Posterior cingulate gyrus (tissue), 11 donors: ENCODE results near the gene KRTAP3-2.
A peak's percentile ranks its signal among the peaks of the same experiment; 100 is the strongest.

Experiments
- DNase-seq, 10 donors: peaks; one replicate each; pipeline versions ENCODE4 v3.0.0 to v3.0.0-alpha.2; 2020 to 2021; ENCODE audit warnings: mixed read lengths in 3 of 10
- intact Hi-C: fragments of 100-400 bp; cut with DNase I; formaldehyde crosslinking; loops from one replicate; pipeline ENCODE4 v1.15.1; 2023

KRTAP3-2 gene

DNA sequence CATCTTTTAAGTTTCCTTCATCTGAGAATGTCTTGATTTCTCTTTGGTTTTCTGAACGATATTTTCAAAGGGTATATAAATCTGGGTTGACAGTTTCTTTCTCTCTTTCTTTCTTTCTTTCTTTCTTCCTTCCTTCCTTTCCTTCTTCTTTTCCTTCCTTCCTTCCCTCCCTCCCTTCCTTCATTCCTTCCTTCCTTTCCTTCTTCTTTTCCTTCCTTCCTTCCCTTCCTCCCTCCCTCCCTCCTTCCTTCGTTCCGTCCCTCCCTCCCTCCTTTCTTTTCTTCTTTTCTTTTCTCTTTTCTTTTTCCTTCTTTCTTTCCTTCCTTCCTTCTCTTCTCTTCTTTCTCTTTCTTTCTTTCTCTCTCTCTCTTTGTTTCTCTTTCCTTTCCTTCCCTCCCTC is 25.3 kb downstream of the KRTAP3-2 start:
- intact Hi-C loops, result no loop called here
- no peak for DNase-seq

DNA sequence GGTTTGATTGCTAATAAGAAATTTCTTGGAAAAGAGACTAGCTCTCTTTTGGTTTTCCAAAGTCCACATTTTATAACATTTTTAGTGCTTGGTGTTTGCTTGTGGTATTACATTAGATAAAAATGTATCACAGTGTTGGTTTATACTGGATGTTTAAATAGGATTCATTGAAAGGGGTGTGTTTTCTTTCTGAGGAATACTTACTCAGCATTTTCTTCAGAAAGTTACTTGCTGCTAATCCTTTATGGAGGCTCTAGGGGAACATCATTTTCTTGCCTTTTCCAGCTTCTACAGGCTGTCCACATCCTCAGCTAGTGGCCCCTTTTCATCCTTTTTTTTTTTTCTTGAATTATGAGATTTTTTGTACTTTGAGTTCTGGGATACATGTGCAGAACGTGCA is 32.1 kb downstream of the KRTAP3-2 start:
- intact Hi-C loops, result no loop called here
- DNase-seq, result no peak

DNA sequence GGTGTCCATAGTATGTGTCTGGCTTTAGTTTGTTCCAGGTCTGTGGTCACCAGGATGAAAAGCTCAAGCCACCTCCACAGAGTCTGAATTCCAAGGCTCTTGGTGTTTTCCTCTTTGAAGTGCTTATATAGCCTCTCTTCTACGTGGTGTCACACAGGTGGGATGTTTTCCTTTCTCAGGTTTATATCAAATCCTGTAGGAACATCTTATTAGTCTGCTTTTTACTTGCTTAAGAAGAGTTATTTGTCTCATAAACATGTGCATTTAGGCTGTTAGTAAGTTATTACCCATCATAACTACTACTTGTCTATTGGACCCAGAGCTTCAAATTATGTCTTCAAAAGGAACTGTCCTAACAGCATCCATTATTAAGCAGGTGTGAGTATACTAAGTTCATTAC is 32.9 kb downstream of the KRTAP3-2 start, which contains the start of gene KRT39:
KRT39 (minus strand) TSS at position 101 of the 400 bp plus-strand sequence; CDS start at position 9, 92 bp downstream.
- DNase-seq, result no peak
- intact Hi-C loops, result no loop called here

DNA sequence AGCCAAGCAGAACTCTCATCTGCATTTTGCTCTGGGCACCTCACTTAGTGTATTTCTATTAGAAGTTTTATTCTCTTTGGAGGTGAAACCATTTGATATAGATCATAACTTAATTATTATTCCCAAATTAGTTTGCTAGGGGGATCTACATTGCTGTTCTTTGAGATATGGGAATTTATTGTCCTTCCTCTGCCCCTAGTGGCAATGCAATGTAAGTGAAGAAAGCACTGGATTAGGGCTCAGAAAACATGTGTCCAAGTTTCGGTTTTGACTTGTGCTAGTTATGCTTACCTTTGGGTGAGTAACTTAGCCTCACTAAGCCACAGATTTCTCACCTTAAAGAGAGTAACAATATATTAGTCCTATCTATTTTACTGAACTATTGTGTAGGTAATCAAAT is 35.9 kb downstream of the KRTAP3-2 start:
- DNase-seq, result no peak
- intact Hi-C loops, result no loop called here

DNA sequence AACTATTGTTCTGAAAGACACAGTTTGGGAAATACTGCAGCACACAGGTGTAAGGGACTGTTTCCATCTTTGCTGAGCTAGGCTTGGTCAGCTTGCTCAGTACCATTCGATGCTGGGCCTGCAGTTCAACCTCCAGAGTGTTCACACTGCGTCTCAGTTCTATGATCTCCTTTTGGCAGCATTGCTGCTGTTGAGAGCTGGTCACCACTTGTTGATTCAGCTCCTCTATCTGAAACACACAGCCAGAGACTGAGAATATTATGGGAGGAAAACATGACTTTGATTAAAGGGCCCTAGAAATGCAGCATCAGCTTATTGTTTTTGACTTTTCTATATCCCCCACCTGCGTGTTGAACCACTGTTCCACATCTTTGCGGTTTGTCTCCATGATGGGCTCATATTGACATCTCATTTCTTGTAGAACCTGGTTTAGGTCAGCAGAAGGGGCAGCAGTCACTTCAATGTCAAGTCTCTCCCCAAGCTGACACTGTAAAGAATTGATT is 37.6 kb downstream of the KRTAP3-2 start:
- intact Hi-C loops, result no loop called here
- no peak for DNase-seq

DNA sequence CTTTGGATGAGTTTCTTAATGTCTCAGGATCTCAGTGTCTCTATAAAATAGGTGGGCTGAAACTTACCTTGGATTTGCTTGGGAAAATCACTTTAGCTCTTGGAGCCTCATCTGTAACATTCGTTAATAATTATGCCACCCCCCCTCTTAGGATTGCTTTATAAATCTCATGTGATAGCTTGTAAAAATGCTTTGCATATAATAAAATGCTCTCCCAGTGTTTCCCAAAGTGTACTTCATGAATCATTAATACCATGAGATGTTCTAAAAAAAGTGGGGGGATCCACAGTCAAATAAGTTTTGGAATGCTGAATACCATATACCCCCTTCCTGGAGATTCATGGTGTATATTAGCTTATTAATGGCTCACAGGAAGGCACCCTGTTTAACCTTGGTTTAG is 38.1 kb downstream of the KRTAP3-2 start:
- intact Hi-C loops, result no loop called here
- DNase-seq, result no peak

DNA sequence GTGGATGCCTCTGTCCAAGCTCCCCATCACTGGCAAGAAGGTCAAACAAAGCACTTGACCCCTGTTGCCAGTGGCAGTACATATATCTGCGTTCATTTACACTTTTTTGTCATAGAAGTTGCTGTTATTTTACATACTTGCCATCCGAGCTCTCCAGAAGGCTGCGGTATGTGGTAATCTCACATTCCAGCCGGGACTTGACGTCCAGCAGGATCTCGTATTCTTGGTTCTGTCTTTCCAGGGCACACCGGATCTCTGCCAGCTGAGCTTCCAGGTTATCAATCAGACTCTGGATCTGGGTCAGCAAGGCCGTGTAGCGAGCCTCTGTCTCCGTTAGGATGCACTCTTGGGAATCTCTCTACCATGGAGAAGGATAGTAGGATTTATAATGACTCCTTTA is 39.6 kb downstream of the KRTAP3-2 start:
- intact Hi-C loops, result no loop called here
- DNase-seq, result no peak

DNA sequence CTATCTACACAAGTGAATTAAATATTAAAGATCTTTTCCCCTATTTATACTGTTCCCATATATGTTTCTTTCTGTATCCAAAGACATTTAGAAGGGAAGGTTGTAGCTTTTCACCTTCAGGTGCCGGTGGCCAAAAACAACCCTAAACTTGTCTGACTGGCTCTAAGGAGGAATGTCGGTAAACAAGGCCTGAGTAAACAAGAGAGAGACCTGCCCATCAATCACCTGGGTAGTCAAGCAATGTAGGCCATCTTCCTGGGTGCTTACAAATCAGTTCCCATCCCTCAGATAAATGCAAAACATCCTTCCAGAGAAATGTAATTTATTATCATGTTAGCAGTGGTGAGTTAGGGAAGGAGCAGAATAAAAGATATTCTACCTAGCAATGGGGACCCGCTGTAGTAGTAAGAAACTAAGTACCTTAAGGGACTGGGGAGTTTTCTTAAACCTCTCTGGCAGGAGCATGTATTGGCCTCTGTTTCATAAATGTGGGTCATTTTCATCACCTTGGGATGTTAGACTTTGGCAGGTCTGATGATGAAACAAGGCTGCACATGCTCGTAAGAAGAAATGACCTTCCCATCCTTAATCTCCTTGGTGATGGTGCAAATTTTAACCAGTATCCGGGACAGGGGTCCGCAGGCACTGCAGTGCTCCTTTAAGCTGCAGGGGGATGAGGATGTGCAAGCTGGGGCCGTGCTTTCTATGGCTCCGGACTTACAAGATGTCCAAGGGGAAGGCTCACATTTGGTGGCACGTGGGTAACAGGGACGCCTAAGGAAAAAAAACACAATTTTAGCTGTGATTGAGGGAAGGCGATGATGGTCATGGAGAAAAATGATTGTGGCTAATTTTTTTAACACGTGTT is 41.4 kb downstream of the KRTAP3-2 start:
- peak in 1 of 10 donors; percentile 54 for DNase-seq
- intact Hi-C loops, result no loop called here

DNA sequence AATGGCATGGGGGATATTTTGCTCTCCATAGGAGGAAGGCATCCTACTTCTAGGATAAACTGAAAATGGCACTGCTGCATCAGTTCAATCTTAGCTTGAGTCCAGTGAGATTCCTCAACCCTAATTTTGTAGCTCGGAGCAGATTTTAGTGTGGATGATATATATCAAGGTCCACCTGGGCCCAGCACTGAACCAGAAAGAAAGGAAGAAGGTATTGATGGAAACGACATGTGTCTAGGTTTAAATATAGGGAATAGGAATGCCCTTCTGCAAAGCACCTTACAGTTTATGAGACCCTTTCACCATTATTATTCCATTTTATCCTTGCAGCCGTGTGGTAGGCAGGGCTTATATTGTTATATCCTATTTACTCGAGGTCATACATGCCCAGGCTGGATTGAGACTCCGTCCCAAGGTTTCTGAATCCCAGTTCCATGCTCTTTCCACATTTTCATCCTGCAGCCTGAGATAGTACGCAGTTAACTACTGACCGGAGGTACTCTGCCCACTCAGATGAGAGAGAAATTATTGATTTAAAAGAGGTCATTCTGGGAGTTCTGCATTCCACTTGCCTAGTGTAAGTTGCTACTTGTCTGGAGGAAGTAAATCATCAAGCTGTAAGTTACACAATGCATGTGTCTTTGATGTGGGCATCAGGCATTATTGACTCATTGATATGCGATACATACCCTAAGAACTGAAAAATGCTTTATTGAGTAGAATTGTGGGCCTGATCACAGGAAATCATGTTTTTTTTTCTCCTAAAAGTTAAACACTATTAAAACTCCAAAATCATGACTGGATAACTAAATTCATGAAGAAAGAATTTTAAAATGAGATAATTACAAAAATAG is 43.1 kb downstream of the KRTAP3-2 start:
- intact Hi-C loops, result no loop called here
- no peak for DNase-seq

DNA sequence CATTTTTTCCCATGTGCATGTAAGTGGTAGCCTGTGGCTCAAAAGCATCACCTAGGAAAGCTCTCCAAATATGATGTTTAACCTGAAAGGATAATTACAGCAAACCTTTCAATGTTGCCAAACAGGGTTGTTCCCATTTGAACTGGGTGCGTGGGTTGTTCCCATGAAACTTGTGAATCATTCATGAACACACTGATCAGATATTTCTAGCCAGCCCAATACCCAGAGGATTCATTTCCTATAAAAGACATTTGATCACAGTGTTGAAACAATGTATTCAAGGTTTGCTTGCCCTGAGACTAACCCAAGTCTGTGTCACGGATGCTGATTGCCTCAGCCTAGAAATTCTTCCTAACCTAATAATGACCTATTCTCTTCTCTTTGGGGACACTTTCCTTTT is 45.8 kb downstream of the KRTAP3-2 start:
- intact Hi-C loops, result no loop called here
- no peak for DNase-seq

DNA sequence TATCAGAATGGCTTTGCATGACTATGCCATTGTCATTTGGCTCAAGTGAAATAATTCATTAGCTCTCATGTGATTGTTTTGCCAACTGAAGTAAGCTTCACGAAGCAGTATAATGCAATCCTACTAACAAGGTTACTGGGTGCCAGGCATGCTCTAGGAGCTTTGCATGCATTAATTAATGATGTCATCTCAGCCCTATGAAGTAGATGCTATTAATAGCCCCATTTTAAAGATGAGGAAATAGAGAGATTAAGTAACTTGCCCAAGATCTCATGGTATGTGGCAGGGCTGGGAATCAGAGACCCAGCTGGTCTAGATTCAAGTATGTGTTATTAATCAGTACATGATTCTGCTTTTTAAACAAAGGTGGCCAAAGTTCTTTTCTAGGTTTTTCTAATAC is 47.0 kb downstream of the KRTAP3-2 start:
- no peak for DNase-seq
- intact Hi-C loops, result no loop called here

DNA sequence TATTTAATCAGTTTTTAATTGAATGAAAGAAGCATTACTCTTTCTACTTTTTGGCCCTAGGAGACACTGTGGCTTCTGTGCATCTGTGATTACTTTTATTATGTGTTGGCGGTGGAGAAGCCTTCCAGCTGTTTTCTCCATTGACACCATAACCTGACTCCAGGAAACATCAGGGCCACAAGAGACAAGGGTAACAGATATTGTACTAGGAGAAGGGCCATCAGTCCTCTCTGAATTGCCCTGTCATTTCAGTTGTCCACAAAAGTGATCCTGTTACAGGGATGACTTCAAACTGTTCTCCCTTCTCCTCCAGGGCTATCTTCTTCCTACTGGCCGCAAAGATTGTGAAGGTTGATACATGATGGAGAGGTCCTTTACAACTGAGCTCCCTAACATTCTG is 47.6 kb downstream of the KRTAP3-2 start:
- intact Hi-C loops, result no loop called here
- no peak for DNase-seq

DNA sequence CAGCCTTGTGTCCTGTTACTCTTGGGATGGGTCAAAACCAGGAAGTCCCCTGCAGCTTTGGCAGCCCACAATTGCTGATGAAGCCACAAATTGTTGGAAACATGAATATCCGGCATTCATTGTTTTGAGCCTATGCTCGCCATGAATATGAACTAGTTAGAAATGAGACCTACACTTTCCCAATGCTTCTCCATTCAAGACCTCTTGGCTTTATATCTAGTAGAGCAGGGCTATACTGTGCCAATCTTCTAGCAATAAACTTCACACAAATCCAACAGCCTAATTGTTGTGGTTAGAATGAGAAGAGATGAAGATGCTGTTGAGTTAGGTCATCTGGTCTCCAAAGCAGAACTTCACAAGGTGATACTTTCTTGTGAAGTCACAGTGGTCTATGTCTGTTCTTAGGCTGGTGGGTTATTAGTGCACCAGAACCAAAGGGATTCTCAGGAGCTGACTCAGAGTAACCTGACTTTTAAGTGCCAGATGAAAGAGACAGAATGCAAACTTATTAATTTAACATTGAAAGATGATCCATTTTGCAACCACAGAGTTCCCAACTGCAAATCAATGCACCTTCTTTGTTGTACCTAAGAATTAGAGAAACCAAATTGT is 48.6 kb downstream of the KRTAP3-2 start:
- no peak for DNase-seq
- intact Hi-C loops, result no loop called here

DNA sequence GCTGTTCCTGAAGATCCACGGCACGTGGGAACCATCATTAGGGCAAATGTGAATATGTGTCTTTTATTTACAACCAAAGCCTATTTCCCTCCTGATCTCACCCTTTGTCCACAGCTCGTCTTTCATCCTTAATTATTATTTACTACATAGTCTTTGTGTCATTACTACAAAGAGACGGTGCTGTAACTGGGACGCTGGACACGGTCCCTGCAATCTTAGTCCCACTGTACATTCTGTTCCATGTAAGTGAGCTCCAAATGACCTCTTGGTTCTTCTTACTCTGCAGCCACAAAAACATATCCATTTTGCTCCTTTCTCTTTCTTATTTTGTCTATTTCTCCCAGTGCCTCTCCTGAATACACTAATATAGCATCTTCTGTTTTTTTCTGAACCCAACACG is 49.5 kb downstream of the KRTAP3-2 start:
- DNase-seq, result no peak
- intact Hi-C loops, result no loop called here

DNA sequence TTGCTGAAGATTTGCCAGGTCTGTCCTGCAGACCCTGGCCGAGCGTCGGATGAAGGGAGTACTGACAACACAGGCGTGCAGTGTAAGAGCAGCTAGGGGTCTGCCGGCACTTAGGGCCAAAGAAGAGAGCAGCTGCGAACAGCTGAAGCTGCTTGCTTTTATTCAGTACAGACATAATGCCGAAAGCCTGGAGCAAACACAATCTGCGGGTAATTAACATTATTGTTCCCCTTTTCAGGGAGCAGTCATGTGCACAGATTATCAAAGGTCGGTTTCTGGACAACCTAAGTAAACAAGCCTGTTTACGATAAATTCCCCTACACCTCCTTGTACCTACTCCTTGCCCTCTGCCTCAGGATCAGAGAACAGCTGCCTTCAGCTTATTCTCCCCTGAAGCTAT is 50.3 kb downstream of the KRTAP3-2 start:
- intact Hi-C loops, result no loop called here
- DNase-seq, result peak in 1 of 10 donors; percentile 45
